ENCODE measurements around the gene ZNF19.
"Not testable (repeated sequence)": the region's sequence is repeated elsewhere in the genome, so short reads cannot be mapped to it uniquely, and the experiment has no call there.

Gene ZNF19

GRCh38 chr16:71489122-71489521, at the start of gene ZNF19:
Gene ZNF19, minus strand, starts transcription at chr16:71489324. Its CDS starts 7,210 bp downstream, at chr16:71482114.
- TF ChIP-seq GATA1 (IDR thresholded peaks at IDR 0.05; ENCODE audit: low read depth, low read length) (no peak), POLR2A (IDR thresholded peaks at IDR 0.05; ENCODE audit: low read length) (no peak)
- DNase-seq: no peak

GRCh38 chr16:71537643-71538042, 48.5 kb upstream of the ZNF19 start:
- TF ChIP-seq GATA1 (IDR thresholded peaks at IDR 0.05; ENCODE audit: low read depth, low read length): no peak
- TF ChIP-seq POLR2A (IDR thresholded peaks at IDR 0.05; ENCODE audit: low read length): no peak

GRCh38 chr16:71536752-71537499, 47.8 kb upstream of the ZNF19 start:
- no peak for DNase-seq

More at GRCh38 chr16:71537643-71538042, 48.5 kb upstream of the ZNF19 start:
- DNase-seq: peak; percentile 42 to 66

GRCh38 chr16:71532366-71532765, 43.2 kb upstream of the ZNF19 start:
- TF ChIP-seq GATA1 (IDR thresholded peaks at IDR 0.05; ENCODE audit: low read depth, low read length) (no peak), POLR2A (IDR thresholded peaks at IDR 0.05; ENCODE audit: low read length) (no peak)

More at GRCh38 chr16:71536752-71537499, 47.8 kb upstream of the ZNF19 start:
- TF ChIP-seq GATA1 (IDR thresholded peaks at IDR 0.05; ENCODE audit: low read depth, low read length) (no peak), POLR2A (IDR thresholded peaks at IDR 0.05; ENCODE audit: low read length) (no peak)

GRCh38 chr16:71528863-71529262, 39.7 kb upstream of the ZNF19 start:
- DNase-seq: no peak
- TF ChIP-seq GATA1 (IDR thresholded peaks at IDR 0.05; ENCODE audit: low read depth, low read length) (no peak), POLR2A (IDR thresholded peaks at IDR 0.05; ENCODE audit: low read length) (no peak)

More at GRCh38 chr16:71532366-71532765, 43.2 kb upstream of the ZNF19 start:
- no peak for DNase-seq

GRCh38 chr16:71528257-71528656, 39.1 kb upstream of the ZNF19 start:
- DNase-seq: no peak
- TF ChIP-seq GATA1 (IDR thresholded peaks at IDR 0.05; ENCODE audit: low read depth, low read length): no peak
- no peak for TF ChIP-seq POLR2A (IDR thresholded peaks at IDR 0.05; ENCODE audit: low read length)

GRCh38 chr16:71526111-71526631, 37.0 kb upstream of the ZNF19 start, which contains the start of gene CHST4:
Gene CHST4, plus strand, starts transcription at chr16:71526426. Its CDS starts 10,252 bp downstream, at chr16:71536678.
- DNase-seq: no peak
- no peak for TF ChIP-seq GATA1 (IDR thresholded peaks at IDR 0.05; ENCODE audit: low read depth, low read length)
- no peak for TF ChIP-seq POLR2A (IDR thresholded peaks at IDR 0.05; ENCODE audit: low read length)

GRCh38 chr16:71524566-71525553, 35.7 kb upstream of the ZNF19 start:
- no peak for TF ChIP-seq GATA1 (IDR thresholded peaks at IDR 0.05; ENCODE audit: low read depth, low read length)
- no peak for TF ChIP-seq POLR2A (IDR thresholded peaks at IDR 0.05; ENCODE audit: low read length)
- no peak for DNase-seq

GRCh38 chr16:71520550-71520949, 31.4 kb upstream of the ZNF19 start:
- TF ChIP-seq GATA1 (IDR thresholded peaks at IDR 0.05; ENCODE audit: low read depth, low read length) (no peak), POLR2A (IDR thresholded peaks at IDR 0.05; ENCODE audit: low read length) (no peak)
- no peak for DNase-seq

- DNase-seq: no peak
- TF ChIP-seq POLR2A (IDR thresholded peaks at IDR 0.05; ENCODE audit: low read length) (no peak), GATA1 (IDR thresholded peaks at IDR 0.05; ENCODE audit: low read depth, low read length) (no peak)
Observed at GRCh38 chr16:71515026-71515425, 25.9 kb upstream of the ZNF19 start.

GRCh38 chr16:71514476-71514875, 25.4 kb upstream of the ZNF19 start:
- DNase-seq: no peak
- no peak for TF ChIP-seq GATA1 (IDR thresholded peaks at IDR 0.05; ENCODE audit: low read depth, low read length)
- TF ChIP-seq POLR2A (IDR thresholded peaks at IDR 0.05; ENCODE audit: low read length): no peak

GRCh38 chr16:71513302-71513701, 24.2 kb upstream of the ZNF19 start:
- no peak for TF ChIP-seq POLR2A (IDR thresholded peaks at IDR 0.05; ENCODE audit: low read length)
- TF ChIP-seq GATA1 (IDR thresholded peaks at IDR 0.05; ENCODE audit: low read depth, low read length): no peak
- DNase-seq: no peak

GRCh38 chr16:71507061-71507460, 17.9 kb upstream of the ZNF19 start:
- TF ChIP-seq POLR2A (IDR thresholded peaks at IDR 0.05; ENCODE audit: low read length) (no peak), GATA1 (IDR thresholded peaks at IDR 0.05; ENCODE audit: low read depth, low read length) (no peak)
- DNase-seq: no peak

- TF ChIP-seq GATA1 (IDR thresholded peaks at IDR 0.05; ENCODE audit: low read depth, low read length) (no peak), POLR2A (IDR thresholded peaks at IDR 0.05; ENCODE audit: low read length) (no peak)
- DNase-seq: no peak
Observed at GRCh38 chr16:71504901-71505300, 15.8 kb upstream of the ZNF19 start.

GRCh38 chr16:71504051-71504450, 14.9 kb upstream of the ZNF19 start:
- not testable (repeated sequence) for DNase-seq
